ENCODE measurements around the gene CPS1.

CPS1 gene

GRCh38 chr2:210548031-210548430 lies 8.4 kb upstream of the CPS1 start:
- no peak for DNase-seq

- DNase-seq: no peak
These were observed 7.5 kb upstream of the CPS1 start for GRCh38 chr2:210548878-210549384.

GRCh38 chr2:210551001-210551400 lies 5.4 kb upstream of the CPS1 start:
- DNase-seq: no peak

- no peak for DNase-seq
These were observed 3.0 kb upstream of the CPS1 start for GRCh38 chr2:210553373-210553772.

- no peak for DNase-seq
These were observed 844 bp upstream of the CPS1 start for GRCh38 chr2:210555555-210555954.

GRCh38 chr2:210557721-210558120 lies 1.3 kb downstream of the CPS1 start:
- DNase-seq: no peak

GRCh38 chr2:210558708-210559107 lies 2.3 kb downstream of the CPS1 start:
- DNase-seq: peak; percentile 5

- no peak for DNase-seq
These were observed 2.8 kb downstream of the CPS1 start for GRCh38 chr2:210559182-210559581.

GRCh38 chr2:210561475-210561874 lies 5.1 kb downstream of the CPS1 start:
- no peak for DNase-seq

GRCh38 chr2:210562091-210562490 lies 5.7 kb downstream of the CPS1 start:
- DNase-seq: no peak

- no peak for DNase-seq
These were observed 6.2 kb downstream of the CPS1 start for GRCh38 chr2:210562502-210563080.

- DNase-seq: no peak
These were observed 10.9 kb downstream of the CPS1 start for GRCh38 chr2:210567279-210567678.

- no peak for DNase-seq
These were observed 11.7 kb downstream of the CPS1 start for GRCh38 chr2:210568108-210568507.

GRCh38 chr2:210577263-210578071 lies 21.1 kb downstream of the CPS1 start:
- DNase-seq: peak; percentile 46

- no peak for DNase-seq
These were observed 28.4 kb downstream of the CPS1 start for GRCh38 chr2:210584834-210585233.

- peak; percentile 12 for DNase-seq
These were observed 30.0 kb downstream of the CPS1 start for GRCh38 chr2:210586381-210586780.

GRCh38 chr2:210591663-210592062 lies 35.3 kb downstream of the CPS1 start:
- no peak for DNase-seq

GRCh38 chr2:210592726-210593125 lies 36.3 kb downstream of the CPS1 start:
- no peak for DNase-seq

- DNase-seq: peak; percentile 8
These were observed 36.8 kb downstream of the CPS1 start for GRCh38 chr2:210593166-210593565.

GRCh38 chr2:210598219-210598618 lies 41.8 kb downstream of the CPS1 start:
- DNase-seq: no peak

GRCh38 chr2:210599476-210599875 lies 43.1 kb downstream of the CPS1 start:
- no peak for DNase-seq

- DNase-seq: no peak
These were observed 48.3 kb downstream of the CPS1 start for GRCh38 chr2:210604666-210605065.

GRCh38 chr2:210606001-210606400 lies 49.6 kb downstream of the CPS1 start:
- DNase-seq: no peak

- no peak for DNase-seq
These were observed 55.1 kb downstream of the CPS1 start for GRCh38 chr2:210611466-210611865.

GRCh38 chr2:210616074-210616473 lies 59.7 kb downstream of the CPS1 start:
- no peak for DNase-seq
